ENCODE measurements around the gene TMEM259.

TMEM259 gene

GRCh38 chr19:1011831-1012333, 9.0 kb downstream of the TMEM259 start:
- DNase-seq = no peak
- Histone ChIP-seq H3K4me3 (ENCODE audit: low read depth, low read length) (no peak overlapping the region), H3K27ac (no peak overlapping the region), H3K36me3 (peaks cover 42% of the 10 kb centered on the region), H3K27me3 (ENCODE audit: insufficient read depth, low read depth, severe bottlenecking) (no peaks in the 10 kb centered on the region), H3K9me3 (ENCODE audit: severe bottlenecking) (peaks cover 2% of the 10 kb centered on the region)
- TF ChIP-seq CTCF (IDR thresholded peaks at IDR 0.05; ENCODE audit: low read depth, low read length) = no peak

GRCh38 chr19:1010586-1011510, 10.1 kb downstream of the TMEM259 start:
- Histone ChIP-seq H3K27me3 (ENCODE audit: insufficient read depth, low read depth, severe bottlenecking) (no peaks in the 10 kb centered on the region), H3K4me3 (ENCODE audit: low read depth, low read length) (no peak overlapping the region), H3K27ac (no peak overlapping the region), H3K36me3 (peaks cover 40% of the 10 kb centered on the region), H3K9me3 (ENCODE audit: severe bottlenecking) (peaks cover 2% of the 10 kb centered on the region)
- no peak for TF ChIP-seq CTCF (IDR thresholded peaks at IDR 0.05; ENCODE audit: low read depth, low read length)
- no peak for DNase-seq

GRCh38 chr19:1009981-1010538, 10.9 kb downstream of the TMEM259 start:
- H3K4me3 ChIP-seq (ENCODE audit: low read depth, low read length) = no peak overlapping the region
- no peak for DNase-seq
- no peak overlapping the region for H3K27ac ChIP-seq
- H3K36me3 ChIP-seq = peaks cover 40% of the 10 kb centered on the region
- peaks cover 2% of the 10 kb centered on the region for H3K9me3 ChIP-seq (ENCODE audit: severe bottlenecking)
- H3K27me3 ChIP-seq (ENCODE audit: insufficient read depth, low read depth, severe bottlenecking) = no peaks in the 10 kb centered on the region
- no peak for TF ChIP-seq CTCF (IDR thresholded peaks at IDR 0.05; ENCODE audit: low read depth, low read length)

GRCh38 chr19:1009041-1009980, 11.6 kb downstream of the TMEM259 start:
- Histone ChIP-seq H3K9me3 (ENCODE audit: severe bottlenecking) (peaks cover 2% of the 10 kb centered on the region), H3K27me3 (ENCODE audit: insufficient read depth, low read depth, severe bottlenecking) (no peaks in the 10 kb centered on the region), H3K27ac (no peak overlapping the region), H3K4me3 (ENCODE audit: low read depth, low read length) (no peak overlapping the region), H3K36me3 (peaks cover 38% of the 10 kb centered on the region)
- no peak for TF ChIP-seq CTCF (IDR thresholded peaks at IDR 0.05; ENCODE audit: low read depth, low read length)
- no peak for DNase-seq

GRCh38 chr19:1008268-1009040, 12.5 kb downstream of the TMEM259 start:
- Histone ChIP-seq H3K27ac (no peak overlapping the region), H3K27me3 (ENCODE audit: insufficient read depth, low read depth, severe bottlenecking) (peaks cover 6% of the 10 kb centered on the region), H3K9me3 (ENCODE audit: severe bottlenecking) (peaks cover 2% of the 10 kb centered on the region), H3K36me3 (peaks cover 33% of the 10 kb centered on the region), H3K4me3 (ENCODE audit: low read depth, low read length) (no peak overlapping the region)
- no peak for TF ChIP-seq CTCF (IDR thresholded peaks at IDR 0.05; ENCODE audit: low read depth, low read length)
- DNase-seq = no peak

Measured in WERI-Rb-1 (cell line).